Testis (tissue), 2 donors: ENCODE data around the gene TARDBP.

Source experiments
- POLR2A ChIP-seq: fragments of 450-650 bp; IDR thresholded peaks from one replicate; pipeline ENCODE4 v1.6.1; 2017; ENCODE audit warnings: antibody characterized with exemption, mild to moderate bottlenecking, moderate library complexity
- TF ChIP-seq, protein P1 (sequence below), 3 experiments: fragments of 450-650 bp in 2 of 3; fragments of 200-600 bp in 1 of 3; sonication (generic) in 1 of 3; IDR thresholded peaks; one replicate each; pipeline ENCODE4 v1.5.1; 2016 to 2019; ENCODE audit warnings: antibody characterized with exemption in 3 of 3, mild to moderate bottlenecking in 2 of 3, moderate library complexity in 1 of 3

GRCh38 chr1:11030865-11031264 lies 18.4 kb downstream of the TARDBP start:
- TF ChIP-seq, protein P1, sequence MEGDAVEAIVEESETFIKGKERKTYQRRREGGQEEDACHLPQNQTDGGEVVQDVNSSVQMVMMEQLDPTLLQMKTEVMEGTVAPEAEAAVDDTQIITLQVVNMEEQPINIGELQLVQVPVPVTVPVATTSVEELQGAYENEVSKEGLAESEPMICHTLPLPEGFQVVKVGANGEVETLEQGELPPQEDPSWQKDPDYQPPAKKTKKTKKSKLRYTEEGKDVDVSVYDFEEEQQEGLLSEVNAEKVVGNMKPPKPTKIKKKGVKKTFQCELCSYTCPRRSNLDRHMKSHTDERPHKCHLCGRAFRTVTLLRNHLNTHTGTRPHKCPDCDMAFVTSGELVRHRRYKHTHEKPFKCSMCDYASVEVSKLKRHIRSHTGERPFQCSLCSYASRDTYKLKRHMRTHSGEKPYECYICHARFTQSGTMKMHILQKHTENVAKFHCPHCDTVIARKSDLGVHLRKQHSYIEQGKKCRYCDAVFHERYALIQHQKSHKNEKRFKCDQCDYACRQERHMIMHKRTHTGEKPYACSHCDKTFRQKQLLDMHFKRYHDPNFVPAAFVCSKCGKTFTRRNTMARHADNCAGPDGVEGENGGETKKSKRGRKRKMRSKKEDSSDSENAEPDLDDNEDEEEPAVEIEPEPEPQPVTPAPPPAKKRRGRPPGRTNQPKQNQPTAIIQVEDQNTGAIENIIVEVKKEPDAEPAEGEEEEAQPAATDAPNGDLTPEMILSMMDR (IDR thresholded peaks at IDR 0.05), result no peak
- no peak for TF ChIP-seq POLR2A
